ENCODE data around the gene STRN3. TPM values are rescaled to one million over a fixed set of nuclear protein-coding genes. Genes with fewer than 3 reads are reported as not detected.
"Not testable (repeated sequence)": the region's sequence is repeated elsewhere in the genome, so short reads cannot be mapped to it uniquely, and the experiment has no call there.

The STRN3 gene
- total and polyA plus RNA-seq, 2 experiments from 2014 or later: 25.6 to 44.2 TPM

GRCh38 chr14:30982533-30982932 lies 43.6 kb downstream of the STRN3 start:
- H3F3A ChIP-seq (ENCODE audit: insufficient read depth): peaks cover 8% of the 10 kb centered on the region; the same call in 1 of the 2 replicates
- H2AFZ ChIP-seq: no peak overlapping the region
- no peak for DNase-seq
- H3K4me2 ChIP-seq (ENCODE audit: unreplicated experiment): no peak overlapping the region
- peaks cover 100% of the 10 kb centered on the region for H3K79me2 ChIP-seq (ENCODE audit: insufficient read depth)
- H3K4me1 ChIP-seq (ENCODE audit: insufficient read depth): no peaks in the 10 kb centered on the region
- no peaks in the 10 kb centered on the region for H3K27me3 ChIP-seq (replicated peaks; ENCODE audit: insufficient read depth)
- WGBS, 2 experiments (ENCODE audit: low coverage in 1 of 2, low lambda C conversion rate in 2 of 2, missing lambda C conversion rate in 2 of 2): 90% methylated on average over 7 of the region's 7 CpGs
- H4K20me1 ChIP-seq (ENCODE audit: insufficient read depth): peaks cover 6% of the 10 kb centered on the region; the same call in 1 of the 2 replicates
- no peaks in the 10 kb centered on the region for H3K9me2 ChIP-seq (ENCODE audit: insufficient read depth)
- H3K9me3 ChIP-seq (ENCODE audit: low read depth): no peaks in the 10 kb centered on the region
- in situ Hi-C loops (cut with MboI): loop anchor here (10.0 to 25.0 kb wide), 2 partner anchors 92 to 355 kb away; no protein-coding TSS in a partner anchor
- no peak overlapping the region for H3K9ac ChIP-seq
- H3K27ac ChIP-seq: no peak overlapping the region
- no peaks in the 10 kb centered on the region for H3K36me3 ChIP-seq (ENCODE audit: low read depth)
- TF ChIP-seq EZH2phosphoT487 (IDR thresholded peaks at IDR 0.05; ENCODE audit: insufficient read depth, low read depth) (no peak), EZH2 (IDR thresholded peaks at IDR 0.05; ENCODE audit: insufficient read depth, poor library complexity, severe bottlenecking) (no peak)
- no peak overlapping the region for H3K4me3 ChIP-seq

DNA sequence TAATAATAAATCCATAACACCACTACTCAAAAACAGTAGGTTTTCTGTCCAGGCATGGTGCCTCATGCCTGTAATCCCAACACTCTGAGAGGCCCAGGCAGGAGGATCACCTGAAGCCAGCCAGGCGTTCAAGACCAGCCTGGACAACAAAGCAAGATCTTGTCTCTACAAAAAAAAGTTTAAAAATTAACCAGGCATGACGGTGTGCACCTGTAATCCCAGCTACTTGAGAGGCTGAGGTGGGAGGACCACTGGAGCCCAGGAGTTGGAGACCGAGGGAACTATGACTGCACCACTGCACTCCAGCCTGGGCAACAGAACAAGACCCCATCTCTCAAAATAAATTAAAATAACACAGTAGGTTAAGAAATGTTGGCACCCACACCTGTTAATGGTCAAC lies 45.2 kb downstream of the STRN3 start:
- TF ChIP-seq EZH2 (IDR thresholded peaks at IDR 0.05; ENCODE audit: insufficient read depth, poor library complexity, severe bottlenecking): no peak
- no peak for TF ChIP-seq EZH2phosphoT487 (IDR thresholded peaks at IDR 0.05; ENCODE audit: insufficient read depth, low read depth)
- Histone ChIP-seq H4K20me1 (ENCODE audit: insufficient read depth) (peaks cover 13% of the 10 kb centered on the region; the same call in 1 of the 2 replicates), H2AFZ (no peak overlapping the region), H3K27ac (no peak overlapping the region), H3K79me2 (ENCODE audit: insufficient read depth) (peaks cover 100% of the 10 kb centered on the region), H3K4me1 (ENCODE audit: insufficient read depth) (no peaks in the 10 kb centered on the region), H3K9ac (no peak overlapping the region), H3K4me2 (ENCODE audit: unreplicated experiment) (no peak overlapping the region), H3F3A (ENCODE audit: insufficient read depth) (peaks cover 8% of the 10 kb centered on the region; the same call in 1 of the 2 replicates), H3K36me3 (ENCODE audit: low read depth) (no peaks in the 10 kb centered on the region), H3K9me2 (ENCODE audit: insufficient read depth) (no peaks in the 10 kb centered on the region), H3K4me3 (no peak overlapping the region), H3K9me3 (ENCODE audit: low read depth) (no peaks in the 10 kb centered on the region), H3K27me3 (replicated peaks; ENCODE audit: insufficient read depth) (no peaks in the 10 kb centered on the region)
- in situ Hi-C loops (cut with MboI): loop anchor here (10.0 to 25.0 kb wide), 2 partner anchors 94 to 356 kb away; no protein-coding TSS in a partner anchor
- DNase-seq: no peak
- 80 to 84% methylated on average over 3 of the region's 3 CpGs for WGBS, 2 experiments (ENCODE audit: low coverage in 1 of 2, low lambda C conversion rate in 2 of 2, missing lambda C conversion rate in 2 of 2)

DNA sequence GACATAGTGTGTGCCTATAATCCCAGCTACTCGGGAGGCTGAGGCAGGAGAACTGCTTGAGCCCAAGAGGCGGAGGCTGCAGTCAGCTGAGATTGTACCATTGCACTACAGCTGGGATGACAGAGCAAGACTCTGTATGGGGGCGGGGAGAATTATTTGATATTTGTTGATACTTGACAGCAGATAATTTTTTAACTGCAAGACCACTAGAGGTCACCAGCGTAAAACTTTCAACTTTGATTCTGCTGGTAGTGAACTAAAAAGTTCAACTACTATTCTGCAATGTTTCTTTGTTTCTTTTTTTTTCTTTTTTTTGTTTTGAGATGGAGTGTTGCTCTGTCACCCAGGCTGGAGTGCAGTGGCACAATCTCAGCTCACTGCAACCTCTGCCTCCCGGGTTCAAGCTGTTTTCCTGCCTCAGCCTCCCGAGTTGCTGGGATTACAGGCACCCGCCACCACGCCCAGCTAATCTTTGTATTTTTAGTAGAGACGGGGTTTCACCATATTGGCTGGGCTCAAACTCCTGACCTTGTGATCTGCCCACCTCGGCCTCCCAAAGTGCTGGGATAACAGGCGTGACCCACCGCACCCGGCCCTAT lies 46.0 kb downstream of the STRN3 start:
- DNase-seq: peak; percentile 88
- H3K4me2 ChIP-seq (ENCODE audit: unreplicated experiment); H3F3A ChIP-seq (ENCODE audit: insufficient read depth); H3K9me3 ChIP-seq (ENCODE audit: low read depth); H3K27me3 ChIP-seq (replicated peaks; ENCODE audit: insufficient read depth); H3K36me3 ChIP-seq (ENCODE audit: low read depth); H3K4me1 ChIP-seq (ENCODE audit: insufficient read depth); H3K9ac ChIP-seq; H2AFZ ChIP-seq; H3K9me2 ChIP-seq (ENCODE audit: insufficient read depth); H3K4me3 ChIP-seq: not testable (repeated sequence)
- Histone ChIP-seq H4K20me1 (ENCODE audit: insufficient read depth) (peaks cover 19% of the 10 kb centered on the region; the same call in 1 of the 2 replicates), H3K27ac (peak overlapping the region; percentile 19; the same call in 1 of the 2 replicates), H3K79me2 (ENCODE audit: insufficient read depth) (peaks cover 100% of the 10 kb centered on the region)
- WGBS, 2 experiments (ENCODE audit: low coverage in 1 of 2, low lambda C conversion rate in 2 of 2, missing lambda C conversion rate in 2 of 2): 56 to 60% methylated on average over 13 of the region's 13 CpGs
- in situ Hi-C loops (cut with MboI): loop anchor here (10.0 to 25.0 kb wide), 2 partner anchors 95 to 357 kb away; no protein-coding TSS in a partner anchor

DNA sequence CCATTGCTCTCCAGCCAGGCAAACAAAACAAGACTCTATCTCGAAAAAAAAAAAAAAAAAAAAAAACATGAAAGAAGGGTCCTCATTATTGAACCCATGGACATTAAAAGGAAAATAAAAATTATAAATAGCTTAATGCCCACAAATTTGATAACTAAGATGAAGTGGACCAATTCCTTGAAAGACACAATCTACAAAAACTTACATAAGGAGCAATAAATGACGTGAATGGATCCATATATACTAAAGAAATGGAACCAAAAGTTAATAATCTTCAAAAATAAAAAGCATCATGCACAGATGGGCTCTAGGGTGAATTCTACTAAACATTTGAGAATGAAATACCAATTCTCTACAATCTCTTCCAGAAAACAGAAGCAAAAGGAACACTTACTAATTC lies 48.4 kb downstream of the STRN3 start:
- peaks cover 39% of the 10 kb centered on the region; the same call in 1 of the 2 replicates for H4K20me1 ChIP-seq (ENCODE audit: insufficient read depth)
- no peaks in the 10 kb centered on the region for H3K27me3 ChIP-seq (replicated peaks; ENCODE audit: insufficient read depth)
- TF ChIP-seq EZH2phosphoT487 (IDR thresholded peaks at IDR 0.05; ENCODE audit: insufficient read depth, low read depth): no peak
- TF ChIP-seq EZH2 (IDR thresholded peaks at IDR 0.05; ENCODE audit: insufficient read depth, poor library complexity, severe bottlenecking): no peak
- H3F3A ChIP-seq (ENCODE audit: insufficient read depth): peaks cover 8% of the 10 kb centered on the region; the same call in 1 of the 2 replicates
- peaks cover 100% of the 10 kb centered on the region for H3K79me2 ChIP-seq (ENCODE audit: insufficient read depth)
- H3K9me2 ChIP-seq (ENCODE audit: insufficient read depth): no peaks in the 10 kb centered on the region
- no peaks in the 10 kb centered on the region for H3K9me3 ChIP-seq (ENCODE audit: low read depth)
- in situ Hi-C loops (cut with MboI): loop anchor here (25.0 kb wide), 1 partner anchor 360 kb away; no protein-coding TSS in a partner anchor
- no peak overlapping the region for H3K4me2 ChIP-seq (ENCODE audit: unreplicated experiment)
- 56 to 57% methylated on average over 1 to 2 of the region's 2 CpGs for WGBS, 2 experiments (ENCODE audit: low coverage in 1 of 2, low lambda C conversion rate in 2 of 2, missing lambda C conversion rate in 2 of 2)
- H2AFZ ChIP-seq: no peak overlapping the region
- H3K9ac ChIP-seq: no peak overlapping the region
- H3K36me3 ChIP-seq (ENCODE audit: low read depth): no peaks in the 10 kb centered on the region
- peaks cover 17% of the 10 kb centered on the region; the same call in 1 of the 2 replicates for H3K4me1 ChIP-seq (ENCODE audit: insufficient read depth)
- no peak overlapping the region for H3K4me3 ChIP-seq
- H3K27ac ChIP-seq: no peak overlapping the region
- DNase-seq: no peak

Data from GM23248 (cell line).